Activated T-cell treated with anti-CD3 and anti-CD28 coated beads for 1 hour (primary cell): ENCODE measurements around the gene ADAMTS16.

Experiments
- DNase-seq: peaks from one replicate; pipeline ENCODE4 v3.0.0-alpha.2; 2020; ENCODE audit warnings: low read depth

Gene ADAMTS16

DNA sequence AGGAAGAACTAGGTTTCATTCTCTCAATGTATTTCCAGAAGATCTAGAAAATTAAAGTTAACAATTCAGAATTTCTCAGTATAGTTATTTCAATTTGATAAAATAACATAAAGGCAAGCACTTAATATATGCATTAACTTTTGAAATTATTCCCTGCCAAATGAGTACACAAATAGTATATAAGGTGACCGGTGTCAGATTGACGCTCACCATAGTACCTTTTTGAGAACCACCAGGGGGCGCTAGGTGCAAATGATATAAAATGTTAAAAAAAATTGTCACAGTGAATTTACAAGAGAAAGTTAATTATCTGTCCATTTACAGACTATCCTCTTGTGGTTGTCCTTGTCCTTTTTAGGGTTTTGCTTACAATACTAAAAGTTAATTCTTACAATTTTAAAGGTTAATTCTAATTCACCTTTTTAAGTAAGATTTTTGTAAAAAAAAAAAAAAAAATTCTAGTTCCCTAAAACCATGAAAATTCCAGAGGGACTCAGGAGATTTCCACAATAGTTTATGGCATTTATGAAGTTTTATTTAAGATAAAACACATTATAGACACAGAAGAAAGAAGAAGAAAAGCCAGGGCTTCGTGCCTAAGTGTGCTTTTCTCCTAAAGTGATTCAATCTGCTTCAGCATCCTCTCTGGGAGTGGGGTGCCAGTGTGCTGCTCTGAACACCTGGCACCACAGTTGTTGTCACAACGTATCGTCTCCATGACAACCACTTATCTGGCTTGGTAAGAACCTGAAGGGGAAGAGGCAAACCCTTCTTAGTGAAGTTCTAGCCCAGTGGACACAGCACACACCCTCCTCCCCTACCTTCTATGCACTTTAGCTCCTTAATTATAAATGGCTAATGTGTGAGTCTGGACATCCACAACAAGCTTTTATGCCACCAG lies 1.7 kb downstream of the ADAMTS16 start:
- peak; percentile 45 for DNase-seq

DNA sequence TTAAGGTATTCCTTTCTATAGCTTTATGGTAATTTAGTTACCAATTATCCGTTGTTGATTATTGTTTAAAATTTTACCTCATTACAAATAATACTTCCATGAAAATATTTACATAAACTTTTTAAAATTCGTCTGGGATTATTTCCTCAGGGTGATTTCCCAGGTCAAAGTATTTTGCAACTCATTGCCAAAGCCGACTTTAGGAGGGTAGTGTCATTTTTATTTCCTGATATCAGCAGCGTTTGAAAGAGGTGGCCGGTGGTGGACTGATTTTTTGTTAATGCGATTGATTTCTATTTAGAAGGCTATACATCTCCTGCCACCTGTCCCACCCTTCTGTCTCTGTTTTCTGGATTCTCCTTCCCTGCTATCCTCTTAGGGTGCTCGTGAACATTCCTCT lies 4.3 kb downstream of the ADAMTS16 start:
- no peak for DNase-seq

DNA sequence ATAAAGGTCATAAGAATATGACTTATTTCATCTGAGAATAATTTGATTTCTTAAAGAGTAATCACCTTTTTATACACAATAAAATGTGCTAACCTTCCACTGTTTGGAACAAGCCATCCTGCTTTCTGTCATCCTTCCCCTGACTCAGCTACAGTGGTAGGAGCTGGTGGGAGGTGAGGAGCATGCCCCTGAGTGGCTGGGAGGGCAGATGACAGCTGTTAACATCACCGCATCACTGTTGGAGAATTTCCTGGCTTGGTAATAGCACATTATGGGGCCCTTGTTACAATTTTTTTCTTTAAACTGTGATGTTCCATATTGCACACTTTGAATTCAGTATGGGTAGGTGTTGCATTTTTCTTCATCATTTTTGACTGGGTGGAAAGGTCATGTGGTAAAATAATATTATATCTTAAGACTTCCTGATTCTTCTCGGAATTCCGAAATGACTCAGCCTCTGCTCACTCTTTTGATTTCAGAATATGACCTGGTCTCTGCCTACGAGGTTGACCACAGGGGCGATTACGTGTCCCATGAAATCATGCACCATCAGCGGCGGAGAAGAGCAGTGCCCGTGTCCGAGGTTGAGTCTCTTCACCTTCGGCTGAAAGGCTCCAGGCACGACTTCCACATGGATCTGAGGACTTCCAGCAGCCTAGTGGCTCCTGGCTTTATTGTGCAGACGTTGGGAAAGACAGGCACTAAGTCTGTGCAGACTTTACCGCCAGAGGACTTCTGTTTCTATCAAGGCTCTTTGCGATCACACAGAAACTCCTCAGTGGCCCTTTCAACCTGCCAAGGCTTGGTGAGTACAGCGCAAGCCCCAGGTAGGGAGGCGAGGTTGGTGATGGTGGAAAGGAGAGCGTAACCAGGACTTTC lies 5.8 kb downstream of the ADAMTS16 start:
- DNase-seq = no peak

DNA sequence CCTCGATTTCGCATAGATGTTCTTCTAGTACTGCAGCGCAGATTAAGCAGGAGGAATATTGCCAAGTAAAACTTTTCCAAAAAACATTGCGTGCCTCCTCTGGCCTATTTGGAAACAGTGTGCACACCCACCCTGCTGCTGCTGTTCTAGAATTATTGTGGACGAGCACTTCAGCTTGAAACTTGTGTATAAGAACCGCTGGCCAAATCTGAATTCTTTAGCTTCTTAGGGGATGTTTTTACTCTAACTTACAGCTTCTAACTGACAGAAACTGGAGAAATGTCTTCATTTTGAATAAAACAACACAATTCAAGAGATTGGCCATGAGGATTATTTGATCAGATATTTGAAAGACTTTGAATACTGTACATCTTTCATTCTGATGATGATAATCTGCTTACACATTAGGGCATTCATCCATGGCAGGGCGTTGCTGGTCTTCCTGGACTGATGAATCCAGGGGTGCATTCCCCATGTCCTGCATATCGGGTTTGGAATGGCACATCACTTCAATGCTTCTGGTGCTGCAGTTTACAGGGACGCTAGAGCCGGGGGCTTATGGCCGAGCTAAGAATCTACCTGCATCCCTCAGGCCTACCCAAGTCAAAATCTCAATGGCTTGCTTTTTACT lies 6.5 kb downstream of the ADAMTS16 start:
- DNase-seq = no peak

DNA sequence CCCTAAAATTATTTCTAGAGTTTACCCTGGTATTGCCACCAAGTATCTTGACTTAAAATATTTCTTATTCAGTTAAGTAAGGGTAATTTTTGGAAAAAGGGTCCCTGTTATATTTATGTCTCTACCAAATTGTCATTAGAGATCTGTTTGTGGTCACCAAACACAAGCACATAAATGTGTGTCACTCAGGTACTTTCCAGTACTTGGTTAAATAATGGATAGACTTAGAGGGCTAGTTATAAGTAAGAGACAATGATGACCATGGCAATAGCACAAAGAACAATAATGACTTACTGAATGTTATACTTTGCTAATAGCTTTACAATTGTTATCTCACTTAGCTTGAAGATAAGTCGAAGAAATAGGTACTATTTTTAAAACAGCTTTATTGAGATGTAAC lies 9.0 kb downstream of the ADAMTS16 start:
- DNase-seq = no peak

DNA sequence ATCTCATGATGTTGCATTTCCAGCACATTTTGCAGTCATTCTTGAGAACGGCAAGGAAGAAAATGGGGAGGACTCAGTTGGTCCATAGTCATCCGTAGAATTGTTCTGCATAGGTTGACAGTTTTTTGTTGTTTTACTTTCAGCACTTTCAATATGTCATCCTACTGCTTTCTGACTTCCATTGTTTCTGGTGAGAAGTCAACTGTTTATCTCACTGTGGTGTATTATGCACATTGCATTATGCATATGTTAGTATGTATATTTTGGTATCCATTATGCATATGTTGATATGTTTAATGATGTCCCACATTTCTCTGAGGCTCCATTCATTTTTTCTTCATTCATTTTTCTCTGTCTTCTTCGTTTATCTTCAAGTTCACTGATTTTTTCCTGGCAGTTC lies 10.5 kb downstream of the ADAMTS16 start:
- no peak for DNase-seq

DNA sequence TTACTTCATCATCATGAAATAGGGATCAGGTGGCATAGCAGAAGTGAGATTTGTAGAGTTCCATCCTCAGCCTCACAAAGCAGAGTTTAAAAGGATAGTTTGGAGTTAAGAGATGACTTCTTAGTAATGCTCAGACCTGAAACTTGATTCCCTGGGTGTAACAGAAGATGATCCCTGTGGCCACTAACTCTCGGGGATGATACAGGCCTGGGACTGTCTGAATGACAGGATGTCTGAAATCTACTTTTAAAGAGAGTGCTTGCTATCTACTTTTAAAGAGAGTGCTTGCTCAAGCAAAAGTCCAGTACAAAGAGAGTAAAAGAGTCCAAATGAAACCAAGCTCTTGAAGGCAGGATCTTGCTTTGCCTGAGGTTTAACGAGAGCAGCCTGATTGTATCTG lies 14.6 kb downstream of the ADAMTS16 start:
- no peak for DNase-seq

DNA sequence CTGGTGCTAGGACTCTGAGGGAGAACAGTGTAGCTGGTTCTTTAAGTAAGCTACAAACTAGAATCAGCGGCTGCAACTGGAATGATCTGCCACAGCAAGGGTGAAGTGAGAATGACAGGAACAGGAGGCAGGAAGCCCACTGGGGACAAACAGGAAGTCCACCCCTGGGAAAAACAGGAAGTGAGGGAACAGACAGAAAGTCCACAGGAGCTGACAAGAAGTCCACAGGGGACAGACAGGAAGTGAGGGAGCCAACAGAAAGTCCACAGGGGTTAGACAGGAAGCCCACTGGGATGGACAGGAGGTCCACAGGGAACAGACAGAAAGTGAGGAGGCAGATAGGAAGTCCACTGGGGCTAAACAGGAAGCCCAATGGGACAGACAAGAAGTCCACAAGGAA lies 15.5 kb downstream of the ADAMTS16 start:
- DNase-seq = no peak

DNA sequence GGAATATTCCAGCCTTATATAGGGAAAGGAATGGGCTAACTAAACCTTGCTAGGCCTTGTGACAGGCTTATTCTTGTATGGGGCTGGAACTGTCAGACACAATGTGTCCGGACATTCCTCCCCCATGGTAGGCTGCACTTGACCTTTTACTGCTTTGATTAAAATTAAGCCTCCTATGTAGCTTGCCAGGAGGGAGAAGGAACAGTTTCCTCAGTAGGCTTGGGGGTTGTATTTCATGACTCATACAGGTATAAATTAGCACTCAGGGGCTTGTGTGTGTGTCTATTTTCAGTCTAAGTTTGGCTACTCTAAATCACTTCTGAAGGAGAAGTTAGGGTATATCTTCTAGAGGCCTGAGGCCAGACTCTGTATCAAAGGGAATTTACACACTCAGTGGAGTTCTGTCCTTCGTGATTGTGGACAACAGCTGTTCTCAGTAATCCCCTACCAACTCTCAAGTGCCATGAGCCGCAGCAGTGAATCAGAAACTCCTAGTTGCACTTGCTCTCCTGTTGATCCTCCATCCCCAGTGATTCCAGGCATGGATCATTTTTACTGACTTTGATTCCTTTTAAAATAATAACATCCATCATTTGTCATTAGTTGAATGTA lies 16.4 kb downstream of the ADAMTS16 start:
- DNase-seq = no peak

DNA sequence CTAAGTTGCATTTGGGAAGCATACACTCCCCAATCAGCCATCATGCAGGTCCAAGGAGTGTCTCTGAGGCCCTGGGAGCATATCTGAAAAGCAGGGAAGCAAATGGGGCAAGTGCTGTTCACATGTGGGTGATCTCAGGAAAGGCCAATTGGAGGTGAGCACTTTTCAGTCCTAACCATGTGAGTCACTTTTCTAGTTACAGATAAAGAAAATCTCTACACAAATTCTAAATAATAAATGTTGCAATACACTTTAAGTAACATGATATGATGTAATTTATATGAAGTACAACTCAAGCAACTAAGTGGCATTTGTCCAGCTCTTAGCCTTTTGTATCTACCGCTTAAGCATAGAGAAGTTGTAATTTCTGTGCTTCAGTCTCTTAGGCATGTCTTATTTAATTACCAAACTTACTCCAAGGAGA lies 18.4 kb downstream of the ADAMTS16 start:
- no peak for DNase-seq

DNA sequence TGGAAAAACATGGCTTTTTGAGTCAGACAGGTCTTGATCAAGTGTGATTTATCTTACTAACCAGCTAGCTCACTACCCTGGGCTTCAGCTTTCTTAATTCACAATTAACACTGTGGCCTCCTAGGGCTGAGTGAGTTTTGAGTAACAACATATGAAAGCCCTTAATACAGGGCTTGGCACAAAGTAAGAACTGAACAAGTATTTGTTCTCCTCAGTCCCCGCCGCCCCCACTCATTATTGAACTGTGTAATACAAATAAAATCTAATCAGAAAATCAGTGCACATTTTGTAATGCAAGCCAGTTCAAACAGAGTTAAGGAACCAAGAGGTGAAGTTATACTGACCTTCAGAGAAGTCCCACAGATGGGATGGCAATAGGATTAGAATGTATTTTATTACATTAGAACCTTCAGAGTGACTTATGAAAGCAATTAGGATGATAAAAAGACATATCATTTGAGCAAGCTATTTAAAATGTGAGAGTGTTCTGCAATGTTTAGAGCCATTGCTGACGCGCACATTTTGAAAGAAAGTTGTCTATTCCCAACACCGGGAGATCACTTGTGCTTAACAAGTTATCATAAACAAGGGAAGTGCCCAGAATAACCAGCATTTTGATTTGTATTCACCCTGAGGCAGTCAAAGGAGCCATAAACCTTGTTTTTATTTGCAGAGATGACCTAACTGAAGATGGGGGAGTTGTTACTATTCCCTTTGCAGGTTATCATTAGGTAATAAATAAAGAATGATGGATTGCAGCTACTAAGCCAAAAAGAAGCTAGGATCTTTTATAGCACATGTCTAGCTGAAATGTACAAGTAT lies 19.4 kb downstream of the ADAMTS16 start:
- no peak for DNase-seq

DNA sequence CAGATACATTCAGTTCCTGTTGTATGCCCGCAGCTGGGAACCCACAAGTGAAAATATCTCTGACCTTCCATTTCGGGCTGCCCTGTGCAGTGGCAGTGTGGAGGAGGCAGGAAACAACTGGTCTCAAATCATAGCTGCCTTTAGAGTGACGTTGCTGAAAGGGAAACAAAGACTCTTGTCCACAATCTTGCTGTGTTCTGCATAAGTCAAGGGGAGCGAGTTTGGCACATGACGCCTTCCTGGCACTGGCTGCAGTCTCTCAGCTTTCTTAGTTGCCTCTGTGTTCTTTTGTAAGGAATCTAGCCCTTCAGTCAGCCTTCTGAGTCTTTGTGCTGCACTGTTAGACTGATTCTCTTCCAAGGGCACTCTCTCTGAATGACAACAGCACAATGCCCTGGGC lies 24.0 kb downstream of the ADAMTS16 start:
- DNase-seq = no peak

DNA sequence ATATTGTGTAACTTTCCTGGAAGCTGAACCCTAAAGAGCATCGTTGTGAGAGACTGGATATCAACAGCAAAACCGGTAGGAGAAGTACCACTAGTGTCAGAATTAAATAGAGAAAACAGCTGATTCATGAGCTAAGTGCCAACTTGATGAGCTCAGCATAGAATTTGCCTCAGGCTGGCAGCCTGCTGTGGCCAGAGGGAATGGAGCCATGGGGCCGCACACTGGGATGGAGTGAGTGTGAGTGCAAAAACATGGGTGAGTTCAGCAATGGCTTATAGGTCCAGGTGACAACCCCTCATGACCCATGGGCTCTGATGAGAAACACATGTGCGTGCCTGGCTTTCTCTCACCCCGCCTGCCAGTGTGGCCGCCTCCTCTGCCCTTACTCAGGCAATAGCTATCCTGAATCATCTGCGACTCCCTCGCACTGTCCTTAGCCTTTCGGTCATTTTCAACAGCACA lies 25.4 kb downstream of the ADAMTS16 start:
- DNase-seq = no peak

DNA sequence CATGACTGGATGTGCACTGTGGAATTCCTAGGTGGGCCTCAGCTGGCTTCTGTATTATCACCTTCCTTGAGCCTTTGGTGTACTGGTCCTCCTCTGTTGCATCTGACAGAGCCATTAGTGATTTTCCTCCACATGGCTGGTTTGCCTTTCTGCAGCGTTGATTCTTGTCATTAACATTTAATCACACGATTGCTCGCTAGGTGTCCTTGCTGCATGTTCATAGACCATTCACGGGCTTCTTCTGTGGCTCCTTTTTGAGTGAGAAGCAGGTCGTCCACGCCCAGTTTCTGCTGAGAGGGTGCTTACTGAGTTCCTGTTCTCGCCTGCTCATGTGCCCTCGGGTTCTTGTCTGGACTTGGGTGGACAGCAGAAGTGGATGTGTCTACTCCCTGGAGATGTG lies 29.3 kb downstream of the ADAMTS16 start:
- no peak for DNase-seq

DNA sequence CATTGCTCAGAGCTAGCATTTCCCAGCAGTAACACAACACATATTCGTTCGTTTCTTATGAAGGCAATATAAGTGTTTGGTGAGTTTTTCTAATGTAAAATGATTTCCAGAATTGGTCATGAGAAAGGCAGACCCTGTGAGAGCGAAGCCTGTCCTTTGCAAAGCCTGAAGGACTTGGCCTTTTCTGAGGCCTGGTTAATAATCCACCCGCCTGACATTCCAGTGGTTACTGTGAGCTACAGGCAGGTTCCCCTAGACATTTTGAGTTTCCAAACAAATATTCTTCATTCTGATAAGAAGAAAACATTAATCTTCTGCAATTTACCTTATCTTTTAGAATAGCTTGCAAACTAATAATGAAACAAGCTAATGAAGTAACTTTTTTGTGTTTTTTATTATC lies 38.0 kb downstream of the ADAMTS16 start:
- DNase-seq = no peak

DNA sequence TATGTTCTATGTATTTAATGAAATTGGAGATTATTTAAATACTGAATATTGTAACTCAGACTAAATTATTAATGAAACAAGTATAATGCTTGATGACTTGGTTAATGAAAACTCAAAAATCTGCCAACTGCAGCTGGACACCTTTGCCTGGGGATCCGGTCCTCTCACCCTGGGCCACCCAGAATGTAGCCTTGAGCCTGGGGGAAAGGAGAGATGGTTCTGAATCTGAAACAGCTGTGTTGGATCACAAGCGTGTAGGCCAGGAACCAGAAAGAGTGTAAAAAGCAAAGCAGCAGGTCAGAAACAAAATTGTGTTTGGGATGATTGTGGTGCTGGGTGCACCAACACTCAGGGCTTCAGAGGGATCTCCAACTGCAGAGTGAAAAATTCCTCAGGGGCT lies 38.5 kb downstream of the ADAMTS16 start:
- DNase-seq = no peak

DNA sequence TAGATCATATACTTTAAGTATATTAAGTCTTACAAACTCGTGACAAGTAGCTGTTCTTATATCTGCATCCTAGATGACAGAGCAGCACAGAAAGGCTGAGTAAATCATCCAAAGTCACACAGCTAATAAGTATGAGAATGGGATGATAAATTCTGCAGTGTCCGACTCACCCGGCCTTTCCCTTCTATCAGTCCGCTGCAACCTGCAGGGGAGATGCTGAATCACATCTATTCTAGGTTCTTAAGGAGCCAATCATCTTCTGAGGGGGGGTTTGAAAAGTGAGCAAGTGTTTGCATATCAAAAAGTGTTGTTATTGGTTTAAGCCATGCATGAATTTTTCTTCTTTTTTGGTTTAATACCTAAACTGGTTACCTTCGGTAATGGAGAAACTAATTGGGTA lies 38.9 kb downstream of the ADAMTS16 start:
- no peak for DNase-seq

DNA sequence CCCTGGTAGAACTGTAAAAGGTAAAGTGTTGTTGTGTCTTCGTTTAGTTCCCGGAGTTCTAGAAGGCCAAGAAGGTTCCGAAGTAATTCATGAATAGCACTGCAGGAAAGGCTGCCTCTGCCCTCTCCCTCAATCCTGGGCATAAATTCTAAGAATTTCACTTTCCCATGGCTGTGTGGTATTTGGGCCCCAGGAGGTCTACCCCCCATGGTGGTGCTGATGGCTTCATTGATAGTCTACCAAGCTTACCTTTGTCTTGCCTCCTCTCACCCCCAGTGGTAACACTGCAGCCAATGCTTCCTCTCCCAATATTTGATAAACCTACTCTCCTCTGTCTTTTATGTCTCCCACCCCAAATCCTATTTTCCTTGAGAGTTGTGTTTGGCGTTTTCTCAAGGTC lies 39.5 kb downstream of the ADAMTS16 start:
- no peak for DNase-seq

DNA sequence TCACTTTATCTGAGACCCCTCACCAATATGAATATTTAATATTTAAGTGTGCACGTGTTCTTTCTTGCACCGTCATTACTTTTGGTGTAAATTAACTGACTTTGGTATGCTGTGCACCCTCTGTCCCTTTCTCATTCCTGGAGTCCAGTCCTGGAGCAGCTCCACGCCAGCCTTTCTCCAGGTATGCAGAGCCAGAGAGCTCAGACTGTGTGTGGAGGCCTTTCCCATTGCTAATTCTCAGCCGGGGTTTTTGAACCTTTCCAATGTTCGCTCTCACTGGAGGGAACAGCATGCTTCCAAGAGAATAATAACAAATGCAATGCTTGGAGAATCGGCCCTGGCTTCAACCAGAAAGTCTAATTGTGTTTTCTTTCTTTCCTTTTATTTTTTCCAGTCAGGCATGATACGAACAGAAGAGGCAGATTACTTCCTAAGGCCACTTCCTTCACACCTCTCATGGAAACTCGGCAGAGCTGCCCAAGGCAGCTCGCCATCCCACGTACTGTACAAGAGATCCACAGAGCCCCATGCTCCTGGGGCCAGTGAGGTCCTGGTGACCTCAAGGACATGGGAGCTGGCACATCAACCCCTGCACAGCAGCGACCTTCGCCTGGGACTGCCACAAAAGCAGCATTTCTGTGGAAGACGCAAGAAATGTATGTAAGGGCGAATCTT lies 41.7 kb downstream of the ADAMTS16 start:
- DNase-seq = no peak

DNA sequence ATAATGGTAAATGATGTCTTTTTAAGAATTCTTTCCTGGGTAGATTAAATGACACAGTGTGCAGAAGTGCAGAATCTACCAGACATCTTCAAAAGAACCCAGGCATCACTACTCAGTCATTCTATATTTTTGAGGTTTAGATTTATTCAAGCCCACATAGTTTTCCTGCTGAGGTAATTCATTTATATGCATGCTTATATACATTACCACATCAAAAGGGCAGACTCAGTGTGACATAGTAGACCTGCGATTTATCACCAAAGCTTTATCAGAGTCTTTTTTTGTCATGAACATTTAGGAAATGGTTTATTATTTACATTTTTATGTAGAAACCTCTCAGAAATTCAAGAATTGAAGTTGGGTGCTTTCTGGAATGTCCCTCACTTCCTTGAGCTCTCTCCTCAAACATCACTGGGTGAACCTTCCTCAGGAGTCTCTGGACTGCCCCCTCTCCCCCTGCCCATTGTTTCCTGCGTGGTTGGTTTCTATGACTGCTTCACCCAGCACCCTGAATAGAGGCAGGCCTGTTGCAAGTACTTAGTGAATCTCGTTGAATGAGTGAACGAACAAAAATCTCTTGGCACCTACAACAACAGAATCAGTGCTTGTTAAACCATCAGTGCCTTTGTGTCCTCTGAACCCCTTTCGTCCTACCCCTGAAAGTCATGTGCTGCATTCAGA lies 42.5 kb downstream of the ADAMTS16 start:
- no peak for DNase-seq
